GM21381 (cell line): Measurements from ENCODE around the gene DIAPH2.
"Not testable (repeated sequence)": the region's sequence is repeated elsewhere in the genome, so short reads cannot be mapped to it uniquely, and the experiment has no call there.

Experiments used
- ATAC-seq: cut with Tn5 transposase; IDR thresholded peaks from one replicate; pipeline ENCODE4 v1.9.1; 2021; ENCODE audit warnings: mild to moderate bottlenecking, moderate library complexity; ENCODE audit not compliant: unreplicated experiment

DIAPH2 gene

DNA sequence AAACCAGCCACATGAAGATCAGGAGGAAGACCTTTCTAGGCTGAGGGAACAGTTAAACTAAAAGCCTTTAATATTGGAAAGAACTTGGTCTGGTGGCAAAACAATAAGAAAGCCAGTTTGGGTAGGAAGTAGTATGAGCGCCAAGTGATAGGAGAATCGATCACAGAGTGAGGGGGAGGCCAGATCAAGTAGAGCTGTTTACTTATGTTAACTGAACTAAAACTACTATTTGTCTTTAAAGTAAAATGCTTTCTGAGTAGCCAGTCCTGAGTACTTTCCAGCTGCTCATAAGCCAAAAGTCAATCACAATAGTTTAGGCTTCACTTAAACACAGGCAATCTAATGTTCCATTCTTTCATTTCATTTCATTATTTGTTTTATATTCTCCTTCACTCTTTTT lies 136.3 kb downstream of the DIAPH2 start:
- ATAC-seq: no peak

DNA sequence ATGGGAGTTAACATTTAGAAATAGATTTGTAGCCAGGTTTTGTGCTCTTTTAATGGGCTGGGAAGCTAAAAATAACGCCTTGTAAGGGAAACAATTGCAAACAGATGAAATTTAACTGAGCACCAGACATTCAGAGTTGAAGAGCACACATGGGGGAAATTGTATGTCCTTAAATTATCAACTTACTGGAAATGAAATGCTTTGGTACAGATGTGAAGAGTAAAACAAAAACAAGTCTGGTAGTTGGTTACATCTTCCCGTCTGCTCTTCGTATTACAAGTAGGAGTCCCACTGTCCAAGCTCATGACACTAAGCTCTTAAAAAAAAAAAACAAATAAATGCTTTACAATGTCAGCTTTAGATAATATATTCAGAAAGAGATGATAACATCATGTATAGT lies 139.5 kb downstream of the DIAPH2 start:
- no peak for ATAC-seq

DNA sequence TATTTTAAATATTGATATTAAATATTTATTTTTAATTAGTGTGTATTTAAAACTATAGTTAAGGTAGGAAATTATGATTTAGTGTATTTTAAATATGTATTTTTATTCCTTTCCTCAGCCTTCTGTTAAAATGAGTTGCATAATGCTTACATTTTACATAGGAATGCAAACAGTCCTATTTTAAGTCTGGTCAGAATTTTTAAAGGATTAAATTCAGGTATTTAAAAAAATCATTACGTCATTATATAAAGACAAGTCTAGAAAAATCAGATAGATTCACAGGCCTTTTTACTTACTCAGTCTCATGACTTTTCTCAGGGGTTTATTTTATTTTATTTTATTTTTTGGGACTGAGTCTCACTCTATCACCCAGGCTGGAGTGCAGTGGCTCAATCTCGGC lies 148.7 kb downstream of the DIAPH2 start:
- ATAC-seq: no peak

DNA sequence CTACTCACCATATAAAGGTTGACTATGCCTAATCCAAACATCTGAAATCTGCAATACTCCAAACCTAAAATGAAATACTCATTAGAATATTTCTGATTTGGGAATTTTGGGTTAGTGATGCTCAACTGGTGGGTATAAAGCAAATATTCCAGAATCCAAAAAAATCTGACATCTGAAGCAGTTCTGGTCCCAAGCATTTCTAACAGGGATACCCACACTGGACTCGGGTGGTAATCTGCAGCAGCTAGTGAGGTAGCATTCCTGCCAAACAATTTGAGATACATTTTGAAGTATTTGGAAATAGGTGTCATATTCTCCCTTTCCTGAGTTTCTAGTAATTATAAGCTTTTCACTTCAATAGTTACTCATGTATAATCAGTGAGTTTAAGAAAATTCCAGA lies 149.5 kb downstream of the DIAPH2 start:
- ATAC-seq: no peak

DNA sequence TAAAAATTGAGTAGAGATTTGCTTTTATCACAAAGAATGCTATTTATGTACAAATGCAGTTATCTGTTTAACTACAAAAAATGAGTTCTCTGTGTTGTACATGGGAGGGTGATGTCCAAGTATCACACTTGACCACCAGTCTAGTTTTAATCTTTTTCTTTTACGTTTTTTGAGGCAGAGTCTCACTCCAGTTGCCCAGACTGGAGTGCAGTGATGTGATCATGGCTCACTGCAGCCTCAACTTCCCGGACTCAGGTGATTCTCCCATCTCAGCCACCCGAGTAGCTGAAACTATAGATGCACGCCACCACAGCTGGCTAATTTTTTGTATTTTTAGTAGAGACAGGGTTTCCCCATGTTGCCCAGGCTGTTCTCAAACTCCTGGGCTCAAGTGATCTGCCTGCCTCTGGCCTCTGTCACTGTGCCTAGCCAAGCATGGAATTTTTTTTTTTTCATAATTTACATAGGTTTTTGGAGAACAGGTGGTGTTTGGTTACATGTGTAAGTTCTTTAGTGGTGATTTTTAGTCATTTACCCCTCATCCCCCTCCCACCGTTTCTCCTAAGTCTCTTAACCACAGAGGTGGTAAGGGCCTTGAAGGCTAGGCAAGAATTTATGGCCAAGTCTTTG lies 151.1 kb downstream of the DIAPH2 start:
- peak; percentile 75 for ATAC-seq

- ATAC-seq: no peak
These were observed 153.2 kb downstream of the DIAPH2 start for GRCh38 chrX:96837808-96838207.

GRCh38 chrX:96838537-96838936 lies 153.9 kb downstream of the DIAPH2 start:
- no peak for ATAC-seq

- ATAC-seq: no peak
These were observed 156.7 kb downstream of the DIAPH2 start for GRCh38 chrX:96841325-96841724.

DNA sequence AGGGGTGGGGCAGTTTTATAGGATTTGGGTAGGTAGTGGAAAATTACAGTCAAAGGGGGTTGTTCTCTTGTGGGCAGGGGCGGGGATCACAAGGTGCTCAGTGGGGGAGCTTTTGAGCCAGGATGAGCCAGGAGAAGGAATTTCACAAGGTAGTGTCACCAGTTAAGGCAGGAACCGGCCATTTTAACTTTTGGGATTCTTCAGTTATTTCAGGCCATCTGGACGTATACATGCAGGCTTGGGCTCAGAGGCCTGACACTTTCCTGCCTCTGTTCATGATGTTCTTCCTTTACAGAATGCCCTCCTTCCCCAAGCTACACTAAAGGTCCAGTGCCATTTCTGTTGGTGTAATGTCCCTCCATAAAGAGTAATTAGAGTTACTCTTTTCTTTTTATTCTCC lies 157.2 kb downstream of the DIAPH2 start:
- ATAC-seq: not testable (repeated sequence)

DNA sequence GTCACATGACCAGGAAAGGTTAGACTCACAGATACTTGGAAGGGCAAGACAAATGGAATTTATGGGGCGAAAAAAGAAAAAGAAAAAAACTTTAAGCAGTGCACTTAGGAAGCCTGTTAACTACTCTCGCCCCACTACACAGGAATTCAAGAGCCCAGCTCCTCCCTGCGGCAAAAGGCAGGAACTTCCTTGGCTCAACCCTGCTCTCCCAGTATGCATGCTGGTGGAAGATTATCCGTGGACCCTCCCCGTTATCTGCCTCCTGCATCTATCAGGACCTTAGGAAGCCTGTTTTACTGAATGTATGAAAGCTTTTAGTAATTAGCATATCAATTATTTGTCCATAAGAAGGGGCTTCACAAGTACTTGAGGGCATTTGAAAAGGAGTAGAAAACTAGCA lies 158.9 kb downstream of the DIAPH2 start:
- ATAC-seq: no peak

- no peak for ATAC-seq
These were observed 162.2 kb downstream of the DIAPH2 start for GRCh38 chrX:96846841-96847240.

DNA sequence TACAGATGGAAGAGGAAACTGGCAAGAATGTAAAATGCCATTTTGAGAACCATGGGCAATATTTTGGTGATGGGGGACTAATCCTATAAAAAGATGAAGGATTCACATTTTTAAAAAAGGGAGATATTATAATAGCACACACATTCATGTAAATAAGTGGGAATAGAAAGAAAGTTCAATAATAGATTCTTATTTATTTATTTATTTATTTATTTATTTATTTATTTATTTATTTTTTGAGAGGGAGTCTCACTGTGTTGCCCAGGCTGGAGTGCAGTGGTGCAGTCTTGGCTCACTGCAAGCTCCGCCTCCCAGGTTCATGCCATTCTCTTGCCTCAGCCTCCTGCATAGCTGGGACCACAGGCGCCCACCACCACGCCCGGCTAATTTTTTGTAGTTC lies 174.8 kb downstream of the DIAPH2 start:
- ATAC-seq: not testable (repeated sequence)

DNA sequence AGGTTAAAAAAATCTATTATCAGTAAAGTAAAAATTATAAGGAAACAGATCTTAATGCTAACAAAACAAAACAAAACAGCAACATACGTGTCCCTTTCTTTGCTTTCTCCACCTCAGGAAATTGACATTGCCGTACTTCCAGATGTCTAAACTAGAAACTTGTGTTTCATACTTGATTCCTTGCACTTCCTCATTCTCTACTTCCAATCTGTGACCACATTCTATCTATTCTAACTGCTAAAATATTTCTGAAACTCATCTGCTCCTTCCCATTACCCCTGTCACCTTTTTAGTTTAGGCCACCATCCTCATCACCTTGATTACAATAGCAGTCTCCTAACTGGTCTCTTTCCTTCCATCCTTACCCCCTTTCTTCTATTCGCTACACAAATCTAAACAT lies 176.6 kb downstream of the DIAPH2 start:
- ATAC-seq: no peak

- ATAC-seq: no peak
These were observed 177.0 kb downstream of the DIAPH2 start for GRCh38 chrX:96861661-96862060.

- no peak for ATAC-seq
These were observed 199.0 kb downstream of the DIAPH2 start, which contains the start of gene RPA4 for GRCh38 chrX:96883608-96884007. Gene RPA4, plus strand, starts transcription at chrX:96883908. Its CDS starts 403 bp downstream, at chrX:96884311.

DNA sequence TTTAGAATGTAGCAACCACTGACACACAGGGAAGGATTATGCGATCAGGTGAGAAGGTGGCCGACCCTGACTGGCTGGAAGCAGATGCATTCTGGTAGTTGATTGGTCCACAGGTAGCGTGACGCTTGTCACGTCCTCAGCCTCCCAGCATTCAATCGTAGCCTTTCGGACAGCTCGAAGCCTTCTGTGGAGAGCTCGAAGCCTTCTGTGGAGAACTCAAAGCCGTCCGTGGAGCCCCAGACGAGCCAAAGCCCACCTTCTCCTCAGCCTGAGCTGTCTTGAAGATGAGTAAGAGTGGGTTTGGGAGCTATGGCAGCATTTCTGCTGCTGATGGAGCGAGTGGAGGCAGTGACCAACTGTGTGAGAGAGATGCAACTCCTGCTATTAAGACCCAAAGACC lies 199.4 kb downstream of the DIAPH2 start:
- ATAC-seq: no peak

DNA sequence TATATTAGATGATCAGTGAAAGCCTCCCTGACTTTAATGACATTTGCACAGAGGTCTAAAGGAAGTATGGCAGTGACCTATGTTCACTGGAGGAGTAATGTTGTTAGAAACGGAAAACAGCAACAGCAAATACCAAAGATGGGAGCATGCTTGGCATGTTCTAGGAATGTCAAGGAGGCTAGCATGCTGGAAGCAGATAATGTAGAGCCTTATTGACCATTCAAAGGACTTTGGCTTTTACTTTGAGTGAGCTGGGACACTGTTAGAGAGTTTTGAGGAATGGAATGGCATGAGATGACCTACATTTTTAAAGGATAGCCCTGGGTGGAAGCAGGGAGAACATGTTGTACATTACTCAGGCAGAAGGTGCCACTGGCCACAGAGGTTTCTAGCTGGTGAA lies 205.1 kb downstream of the DIAPH2 start:
- ATAC-seq: no peak

- no peak for ATAC-seq
These were observed 222.1 kb downstream of the DIAPH2 start for GRCh38 chrX:96906741-96907140.

- no peak for ATAC-seq
These were observed 223.1 kb downstream of the DIAPH2 start for GRCh38 chrX:96907516-96908272.

DNA sequence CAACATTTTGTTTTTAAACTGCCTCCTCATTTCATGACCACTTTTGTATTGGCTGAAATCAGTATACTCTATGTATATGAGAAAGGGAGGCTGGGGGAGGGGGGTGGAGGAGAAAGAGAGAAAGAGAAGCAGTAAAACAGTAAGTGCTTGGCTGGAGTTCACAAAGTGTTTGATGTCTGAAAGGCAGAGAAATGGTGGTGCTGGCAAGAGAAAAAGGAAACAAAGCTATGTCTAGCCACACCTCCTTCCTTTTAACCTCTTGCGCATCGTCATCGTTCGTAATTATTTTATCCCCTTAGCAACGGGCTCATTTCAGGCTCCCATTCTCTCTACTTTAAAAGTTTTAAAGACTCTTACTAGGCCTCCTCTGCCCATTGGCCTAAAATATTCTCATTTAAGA lies 224.6 kb downstream of the DIAPH2 start:
- ATAC-seq: no peak

- no peak for ATAC-seq
These were observed 234.2 kb downstream of the DIAPH2 start for GRCh38 chrX:96918864-96919263.

DNA sequence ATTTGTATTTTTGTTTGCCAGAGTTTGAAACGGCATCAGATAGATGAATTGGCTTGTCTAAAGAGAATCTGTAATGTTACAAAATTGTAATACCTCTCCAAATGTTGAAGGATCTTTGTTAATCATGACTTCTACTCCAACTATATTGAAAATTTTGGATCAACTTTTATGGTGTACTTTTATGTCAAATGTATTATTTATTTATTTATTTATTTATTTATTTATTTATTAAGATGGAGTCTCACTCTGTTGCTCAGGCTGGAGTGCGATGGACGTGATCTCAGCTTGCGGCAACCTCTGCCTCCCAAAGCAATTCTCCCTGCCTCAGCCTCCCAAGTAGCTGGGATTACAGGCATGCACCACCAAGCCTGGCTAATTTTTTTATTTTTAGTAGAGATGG lies 235.0 kb downstream of the DIAPH2 start:
- no peak for ATAC-seq

- ATAC-seq: no peak
These were observed 239.9 kb downstream of the DIAPH2 start for GRCh38 chrX:96924581-96924980.
